Kidney epithelial cell (primary cell): ENCODE data around the gene AHSG. TPM values are rescaled to one million over a fixed set of nuclear protein-coding genes. Genes with fewer than 3 reads are reported as not detected.
A peak's percentile ranks its signal among the peaks of the same experiment; 100 is the strongest.

ENCODE experiments used
- DNase-seq: peaks from one replicate; pipeline ENCODE4 v3.0.0-alpha.2; 2010; ENCODE audit warnings: low read depth
- H3K27me3 ChIP-seq: 2 replicates; pipeline ENCODE4 v1.6.0; 2011; ENCODE audit warnings: low read length; ENCODE audit not compliant: control insufficient read depth, insufficient read depth
- H3K36me3 ChIP-seq: 2 replicates; pipeline ENCODE4 v1.5.1; 2011; ENCODE audit warnings: low read length; ENCODE audit not compliant: control insufficient read depth, insufficient read depth
- H3K4me3 ChIP-seq: 2 replicates; pipeline ENCODE4 v1.5.1; 2011; ENCODE audit warnings: low read depth, mild to moderate bottlenecking, control low read depth, low read length
- total RNA-seq: library from RNA; depleted of rRNA; stranded (reverse); fragments of >200 nt; gene quantifications from 2 replicates; pipeline ENCODE4 v1.2.3, GENCODE V29; 2015
- TF ChIP-seq, protein P1 (sequence below): IDR thresholded peaks from 2 replicates; pipeline ENCODE4 v1.5.1; 2011; ENCODE audit warnings: mild to moderate bottlenecking, moderate library complexity, low read length, control low read depth, inconsistent platforms; ENCODE audit not compliant: insufficient read depth, poor library complexity, severe bottlenecking

The AHSG gene
- total RNA-seq, 1 donor from 2014 or later, result not detected

DNA sequence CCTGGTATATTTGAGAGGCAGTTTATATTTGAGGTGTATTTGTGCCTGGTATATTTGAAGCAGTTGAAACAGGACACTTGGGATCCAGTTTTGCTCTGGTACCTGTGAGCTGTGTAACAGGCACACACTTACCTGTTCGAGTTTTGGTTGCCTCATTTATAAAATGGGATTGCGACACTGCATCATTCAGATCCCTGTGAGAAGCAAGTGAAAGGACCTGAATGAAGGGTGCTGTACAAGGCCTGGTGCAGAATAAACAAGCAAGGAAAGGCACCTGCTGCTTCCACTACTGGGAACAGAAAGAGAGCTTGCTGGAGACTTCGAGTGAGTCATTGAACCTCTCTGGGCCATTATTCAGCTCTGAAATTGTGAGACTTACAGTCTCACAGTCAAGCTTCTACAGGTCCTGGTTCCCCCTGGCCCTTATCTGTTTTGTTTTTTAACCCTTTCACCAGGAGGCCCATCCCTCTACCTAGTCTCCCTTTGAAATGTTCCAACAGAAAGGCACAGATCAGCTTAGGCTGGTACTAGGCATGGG, 38.9 kb downstream of the AHSG start:
- no peak for DNase-seq
- TF ChIP-seq, protein P1, sequence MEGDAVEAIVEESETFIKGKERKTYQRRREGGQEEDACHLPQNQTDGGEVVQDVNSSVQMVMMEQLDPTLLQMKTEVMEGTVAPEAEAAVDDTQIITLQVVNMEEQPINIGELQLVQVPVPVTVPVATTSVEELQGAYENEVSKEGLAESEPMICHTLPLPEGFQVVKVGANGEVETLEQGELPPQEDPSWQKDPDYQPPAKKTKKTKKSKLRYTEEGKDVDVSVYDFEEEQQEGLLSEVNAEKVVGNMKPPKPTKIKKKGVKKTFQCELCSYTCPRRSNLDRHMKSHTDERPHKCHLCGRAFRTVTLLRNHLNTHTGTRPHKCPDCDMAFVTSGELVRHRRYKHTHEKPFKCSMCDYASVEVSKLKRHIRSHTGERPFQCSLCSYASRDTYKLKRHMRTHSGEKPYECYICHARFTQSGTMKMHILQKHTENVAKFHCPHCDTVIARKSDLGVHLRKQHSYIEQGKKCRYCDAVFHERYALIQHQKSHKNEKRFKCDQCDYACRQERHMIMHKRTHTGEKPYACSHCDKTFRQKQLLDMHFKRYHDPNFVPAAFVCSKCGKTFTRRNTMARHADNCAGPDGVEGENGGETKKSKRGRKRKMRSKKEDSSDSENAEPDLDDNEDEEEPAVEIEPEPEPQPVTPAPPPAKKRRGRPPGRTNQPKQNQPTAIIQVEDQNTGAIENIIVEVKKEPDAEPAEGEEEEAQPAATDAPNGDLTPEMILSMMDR, result no peak
- Histone ChIP-seq H3K4me3 (no peak overlapping the region), H3K36me3 (no peaks in the 10 kb centered on the region), H3K27me3 (no peaks in the 10 kb centered on the region)

DNA sequence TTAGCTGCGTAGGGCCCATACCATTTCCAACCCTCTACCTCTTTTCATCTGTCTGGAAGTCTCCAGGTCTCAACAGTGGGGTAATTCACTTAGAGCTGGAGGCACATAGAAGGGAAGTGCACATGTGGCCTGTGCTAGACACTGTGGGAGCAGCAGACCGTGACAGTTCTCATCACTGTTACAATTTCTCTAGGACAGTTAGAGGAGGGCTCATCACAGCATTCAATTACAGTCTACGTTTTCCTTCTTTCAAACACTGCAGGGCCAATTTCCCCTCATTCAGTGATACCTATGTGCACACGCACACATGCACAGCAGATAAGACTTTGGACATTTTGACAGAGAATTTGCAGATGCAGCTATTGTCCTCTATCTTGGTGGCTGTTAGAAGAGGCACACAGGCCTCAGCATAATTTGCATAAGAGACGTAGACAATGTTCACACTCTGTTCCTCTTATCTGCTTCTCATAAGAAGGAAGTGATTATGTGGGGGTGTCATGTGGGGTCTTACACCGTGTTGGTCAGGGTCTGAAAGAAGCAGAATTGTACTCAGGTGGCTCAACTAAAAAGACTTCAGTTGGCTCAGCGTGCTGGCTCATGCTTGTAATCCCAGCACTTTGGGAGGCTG, 40.3 kb downstream of the AHSG start:
- DNase-seq, result no peak
- H3K36me3 ChIP-seq, result no peaks in the 10 kb centered on the region
- no peaks in the 10 kb centered on the region for H3K27me3 ChIP-seq
- TF ChIP-seq, protein P1, result no peak
- no peak overlapping the region for H3K4me3 ChIP-seq

DNA sequence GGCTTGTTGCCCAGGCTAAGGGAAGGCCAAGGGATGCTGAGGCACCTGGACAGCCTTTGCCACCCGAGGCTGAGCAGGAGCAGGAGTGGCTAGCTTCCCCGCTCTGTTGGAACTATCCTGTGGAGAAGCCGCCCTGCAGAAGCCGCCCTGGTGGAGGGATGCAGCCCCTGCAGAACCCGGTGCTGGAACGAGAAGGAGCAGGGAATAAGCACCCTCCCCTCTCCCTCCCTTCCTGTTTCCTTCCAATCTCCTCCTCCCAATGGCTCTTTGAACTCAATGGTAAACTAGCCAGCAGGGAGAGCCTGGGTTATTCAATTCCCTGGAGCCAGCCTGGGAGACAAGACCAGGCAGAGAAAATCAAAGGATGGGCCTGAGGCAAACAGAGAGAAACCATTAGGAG, 41.1 kb downstream of the AHSG start:
- DNase-seq, result no peak
- H3K4me3 ChIP-seq, result no peak overlapping the region
- TF ChIP-seq, protein P1, result peak; percentile 8
- H3K27me3 ChIP-seq, result no peaks in the 10 kb centered on the region
- H3K36me3 ChIP-seq, result no peaks in the 10 kb centered on the region

DNA sequence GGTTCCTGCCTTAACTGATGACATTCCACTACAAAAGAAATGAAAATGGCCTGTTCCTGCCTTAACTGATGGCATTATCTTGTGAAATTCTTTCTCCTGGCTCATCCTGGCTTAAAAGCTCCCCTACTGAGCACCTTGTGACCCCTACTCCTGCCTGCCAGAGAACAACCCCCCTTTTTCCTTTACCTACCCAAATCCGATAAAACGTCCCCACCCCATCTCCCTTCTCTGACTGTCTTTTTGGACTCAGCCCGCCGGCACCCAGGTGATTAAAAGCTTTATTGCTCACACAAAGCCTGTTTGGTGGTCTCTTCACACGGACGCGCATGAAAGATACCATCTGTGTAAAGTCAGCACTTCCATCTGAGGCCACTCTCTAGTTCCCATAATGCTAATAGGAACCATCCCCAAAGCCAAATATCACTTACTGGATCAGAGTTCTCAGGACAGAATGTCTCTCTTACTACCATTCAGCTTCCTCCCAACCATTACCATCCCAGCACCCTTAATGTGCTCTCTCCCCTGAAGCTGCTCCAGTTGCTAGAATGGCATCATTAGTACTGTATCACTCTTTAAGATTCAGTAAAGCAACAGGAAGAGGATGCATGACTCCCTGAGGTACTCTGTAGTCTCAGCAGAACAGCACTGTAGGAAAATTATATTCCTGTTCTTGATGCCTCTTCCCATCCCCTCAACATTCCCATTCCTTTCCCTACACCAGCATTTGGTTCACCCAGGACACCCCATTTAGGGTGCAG, 50.7 kb downstream of the AHSG start:
- Histone ChIP-seq H3K27me3 (peaks cover 3% of the 10 kb centered on the region), H3K4me3 (no peak overlapping the region), H3K36me3 (no peaks in the 10 kb centered on the region)
- DNase-seq, result no peak
- TF ChIP-seq, protein P1, result no peak

DNA sequence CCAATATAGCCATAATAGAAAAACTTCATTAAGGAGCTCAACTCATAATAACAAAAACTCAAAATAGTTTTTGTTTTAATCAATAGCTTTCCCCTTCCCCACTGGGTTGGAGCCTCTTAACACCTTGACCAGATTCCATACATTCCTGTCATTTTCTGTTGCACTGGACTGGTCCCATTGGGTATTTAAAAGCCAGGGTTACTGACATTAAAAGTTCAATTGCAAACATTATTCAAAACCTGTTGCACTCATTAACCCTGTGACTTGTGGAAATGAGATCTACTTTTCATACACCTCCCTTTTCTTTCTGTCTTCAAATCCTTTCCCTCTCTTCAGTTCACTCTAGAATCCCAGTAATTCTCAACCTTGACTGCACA, 51.2 kb downstream of the AHSG start:
- Histone ChIP-seq H3K36me3 (no peaks in the 10 kb centered on the region), H3K27me3 (peaks cover 3% of the 10 kb centered on the region), H3K4me3 (no peak overlapping the region)
- no peak for DNase-seq
- TF ChIP-seq, protein P1, result no peak
